Measurements from ENCODE around the gene IL6.

DNA sequence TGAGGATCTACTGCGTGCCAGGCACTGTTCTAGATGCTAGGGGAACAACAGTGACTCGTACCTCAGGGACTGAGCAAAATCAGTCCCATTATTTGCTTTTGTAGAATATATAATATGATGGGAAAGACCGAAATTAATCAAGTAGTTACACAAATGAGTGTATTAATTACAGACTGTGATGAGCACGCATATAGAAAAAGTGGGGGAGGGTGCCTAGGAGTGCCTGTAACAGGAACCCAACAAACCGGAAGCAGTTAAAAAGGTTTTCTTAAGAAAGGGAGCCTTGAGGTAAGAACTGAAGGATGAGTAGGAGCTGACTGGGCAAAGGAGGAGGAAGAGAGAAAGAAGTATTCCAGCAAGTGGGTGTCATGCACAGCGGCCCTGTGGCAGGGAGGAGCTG lies 28.2 kb upstream of the IL6 start:
- no peak for TF ChIP-seq YY1 (IDR thresholded peaks at IDR 0.05; ENCODE audit: insufficient read depth, insufficient read length)
- no peak for TF ChIP-seq ZNF274 (IDR thresholded peaks at IDR 0.05; ENCODE audit: low read depth, low read length)
